ENCODE measurements around the gene CDYL2.

The CDYL2 gene

GRCh38 chr16:80554033-80554432 is 250.4 kb downstream of the CDYL2 start:
- TF ChIP-seq CTCF (IDR thresholded peaks at IDR 0.05; ENCODE audit: insufficient read depth, low read length, poor library complexity, severe bottlenecking): no peak
- DNase-seq (ENCODE audit: extremely low read depth, insufficient read length): no peak
- Histone ChIP-seq H3K36me3 (ENCODE audit: control insufficient read depth, insufficient read depth, low read length) (no peaks in the 10 kb centered on the region), H3K4me3 (replicated peaks; ENCODE audit: low read depth, low read length) (no peak overlapping the region), H3K27me3 (replicated peaks; ENCODE audit: control insufficient read depth, insufficient read depth, low read length) (no peaks in the 10 kb centered on the region)

GRCh38 chr16:80552277-80552676 is 252.1 kb downstream of the CDYL2 start:
- no peaks in the 10 kb centered on the region for H3K27me3 ChIP-seq (replicated peaks; ENCODE audit: control insufficient read depth, insufficient read depth, low read length)
- TF ChIP-seq CTCF (IDR thresholded peaks at IDR 0.05; ENCODE audit: insufficient read depth, low read length, poor library complexity, severe bottlenecking): no peak
- H3K4me3 ChIP-seq (replicated peaks; ENCODE audit: low read depth, low read length): no peak overlapping the region
- DNase-seq (ENCODE audit: extremely low read depth, insufficient read length): no peak
- no peaks in the 10 kb centered on the region for H3K36me3 ChIP-seq (ENCODE audit: control insufficient read depth, insufficient read depth, low read length)

Data from GM06990 (cell line).